GM18508 (cell line): ENCODE measurements around the gene STRA6.

Experiments
- ATAC-seq: cut with Tn5 transposase; IDR thresholded peaks from one replicate; pipeline ENCODE4 v1.9.1; 2021; ENCODE audit warnings: moderate number of reproducible peaks; ENCODE audit not compliant: insufficient read depth, unreplicated experiment

Gene STRA6

DNA sequence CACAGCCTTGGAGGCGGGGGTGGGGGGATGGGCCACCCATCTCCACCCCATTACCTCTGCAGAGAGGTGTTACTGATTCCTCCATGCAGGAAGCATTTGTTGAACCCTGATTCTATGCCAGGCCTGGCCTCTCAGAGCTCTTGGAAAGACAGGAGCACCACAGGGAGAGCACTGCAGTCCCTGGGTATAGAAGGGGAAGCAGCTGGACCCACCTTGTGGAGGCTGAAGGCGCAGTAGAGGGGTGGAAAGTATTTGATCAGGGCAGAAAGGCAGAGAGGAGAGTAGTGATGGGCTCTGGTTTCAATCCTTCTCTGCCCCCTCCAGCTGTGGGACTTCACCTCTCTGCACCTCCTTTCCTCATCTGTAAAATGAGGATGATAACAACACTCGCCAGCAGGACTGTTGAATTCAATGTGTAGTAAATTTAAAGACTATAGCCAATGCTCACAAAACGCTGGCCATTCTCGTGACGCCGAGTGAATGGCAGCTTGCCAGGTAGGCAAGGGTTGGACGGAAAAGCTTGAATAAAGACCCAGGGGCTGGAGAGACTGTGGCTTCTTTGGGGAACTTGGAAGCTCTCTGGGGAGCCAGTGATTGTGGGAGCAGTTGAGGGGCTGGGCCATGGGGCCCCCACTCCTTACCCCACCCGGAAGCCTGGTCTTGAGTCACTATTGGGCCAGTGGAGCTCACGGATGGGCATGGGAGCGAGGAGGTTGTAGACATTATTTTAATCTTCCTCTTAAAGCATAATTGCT is 25.6 kb upstream of the STRA6 start:
- ATAC-seq, result no peak

DNA sequence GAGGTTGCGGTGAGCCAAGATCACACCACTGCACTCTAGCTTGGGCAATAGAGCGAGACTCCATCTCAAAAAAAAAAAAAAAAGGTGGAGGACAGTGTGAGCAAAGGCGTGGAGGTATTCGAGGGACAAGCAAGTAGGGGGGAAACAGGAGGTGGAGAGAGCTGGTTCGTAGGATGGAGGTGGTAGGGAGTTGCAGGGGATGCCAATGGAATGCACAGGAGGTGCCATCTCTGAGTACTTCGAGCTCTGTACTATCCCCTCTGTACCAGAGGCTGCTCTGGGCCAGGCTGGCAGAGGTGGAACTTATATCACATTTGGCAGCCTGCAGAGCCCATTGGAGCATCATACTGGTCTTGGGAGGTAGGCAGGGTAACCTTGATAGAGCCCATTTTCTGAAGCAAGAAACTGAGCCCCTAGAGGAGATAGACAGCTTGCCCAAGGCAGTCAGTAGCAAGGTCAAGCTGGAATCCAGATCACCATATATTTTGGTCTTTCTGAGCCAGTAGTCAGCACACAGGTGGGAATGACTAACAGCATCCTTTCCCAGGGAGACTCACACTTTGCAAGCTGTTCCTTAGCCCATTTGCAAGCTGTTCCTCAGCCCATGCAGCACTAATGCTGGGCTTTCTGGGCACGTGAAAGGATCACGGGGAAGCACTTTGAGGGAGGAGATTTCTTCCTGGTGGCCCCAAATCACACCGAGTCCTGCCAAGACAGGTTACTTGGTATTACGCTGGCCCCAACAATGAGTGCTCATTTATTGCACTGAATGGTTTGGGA is 24.4 kb upstream of the STRA6 start:
- no peak for ATAC-seq

DNA sequence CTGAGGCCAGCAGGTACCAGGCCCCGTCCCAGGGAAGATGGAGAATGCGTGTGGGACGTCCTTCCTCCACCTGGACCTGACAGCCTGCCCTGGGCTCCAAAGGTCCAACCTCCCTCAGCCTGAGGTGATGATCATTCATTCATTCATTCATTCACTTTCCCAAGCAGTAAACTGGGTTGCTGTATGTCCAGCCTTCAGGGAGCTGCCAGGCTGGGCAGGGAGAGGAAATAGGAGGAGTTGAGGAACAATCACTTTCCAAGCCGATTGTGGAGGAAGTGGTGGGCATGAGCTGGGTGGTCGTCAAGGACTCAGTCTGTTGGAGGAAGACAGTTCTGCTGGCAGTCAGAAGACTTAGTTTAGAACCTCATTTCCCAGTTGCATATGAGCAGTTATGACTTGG is 23.3 kb upstream of the STRA6 start:
- ATAC-seq, result no peak

DNA sequence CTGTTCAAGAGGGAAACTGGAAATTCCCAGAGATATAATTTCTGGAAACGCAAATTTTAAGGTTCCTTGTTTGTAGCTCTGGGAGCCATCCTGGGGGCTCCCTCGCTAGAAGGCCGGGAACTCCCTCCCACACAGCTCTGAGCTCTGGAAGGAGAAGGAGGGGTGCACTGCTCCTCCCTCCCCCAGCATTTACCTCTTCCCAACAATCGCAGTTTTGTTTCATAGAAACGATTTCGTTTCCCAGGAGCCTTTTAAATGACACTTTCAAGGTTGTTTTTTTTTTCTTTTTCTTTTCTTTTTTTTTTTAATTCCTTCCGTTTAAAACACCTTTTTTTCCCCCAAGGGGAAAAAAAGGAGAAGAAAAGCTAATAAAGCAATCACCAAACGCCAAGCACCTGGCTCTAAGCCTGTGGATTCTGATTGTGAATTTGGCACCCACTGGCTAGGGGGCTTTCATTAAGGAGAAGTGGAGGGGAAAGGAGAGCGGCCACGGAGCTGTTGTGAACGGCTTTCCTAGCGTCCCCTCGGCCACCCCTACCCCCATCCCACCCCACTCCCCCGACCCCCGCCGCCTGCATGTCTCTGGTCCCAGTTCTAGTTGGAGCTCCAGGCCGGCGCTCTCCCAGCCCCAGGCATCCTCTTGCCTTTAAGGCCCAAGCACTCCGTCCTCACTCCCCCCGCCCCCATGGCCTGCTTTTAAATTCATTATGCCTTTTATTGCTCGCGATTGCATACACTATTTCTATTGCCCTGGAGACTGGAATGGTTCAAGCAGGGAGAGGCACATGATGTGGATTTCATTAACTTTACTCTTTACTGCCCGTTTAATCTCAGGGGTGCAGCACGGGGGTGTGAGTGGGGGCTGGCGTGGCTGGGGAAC is 19.9 kb upstream of the STRA6 start:
- ATAC-seq, result no peak

GRCh38 chr15:74221399-74222239 is 19.0 kb upstream of the STRA6 start:
- no peak for ATAC-seq

GRCh38 chr15:74220475-74221248 is 18.1 kb upstream of the STRA6 start:
- no peak for ATAC-seq

GRCh38 chr15:74217907-74218885 is 15.6 kb upstream of the STRA6 start:
- ATAC-seq, result no peak

DNA sequence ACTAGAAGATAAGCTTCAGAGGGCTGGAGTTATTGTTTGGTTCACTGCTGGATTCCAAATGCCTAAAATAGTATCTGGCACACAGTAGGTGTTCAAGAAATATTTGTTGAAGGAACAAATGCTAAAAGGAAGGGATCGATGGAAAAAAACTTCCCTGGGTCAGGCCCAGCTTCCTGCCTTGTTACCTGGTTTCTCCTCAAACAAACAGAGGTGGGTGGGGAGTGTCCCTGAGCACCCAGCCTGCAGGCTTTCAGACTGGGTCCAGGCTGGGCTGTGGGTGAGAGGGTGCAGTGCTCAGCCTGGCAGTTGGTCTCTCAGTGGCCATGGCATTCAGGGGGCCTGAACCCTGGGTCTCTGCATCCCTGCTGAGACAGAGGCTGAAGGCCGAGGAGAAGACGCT is 14.4 kb upstream of the STRA6 start:
- ATAC-seq, result no peak

GRCh38 chr15:74215958-74216357 is 13.4 kb upstream of the STRA6 start:
- ATAC-seq, result no peak

DNA sequence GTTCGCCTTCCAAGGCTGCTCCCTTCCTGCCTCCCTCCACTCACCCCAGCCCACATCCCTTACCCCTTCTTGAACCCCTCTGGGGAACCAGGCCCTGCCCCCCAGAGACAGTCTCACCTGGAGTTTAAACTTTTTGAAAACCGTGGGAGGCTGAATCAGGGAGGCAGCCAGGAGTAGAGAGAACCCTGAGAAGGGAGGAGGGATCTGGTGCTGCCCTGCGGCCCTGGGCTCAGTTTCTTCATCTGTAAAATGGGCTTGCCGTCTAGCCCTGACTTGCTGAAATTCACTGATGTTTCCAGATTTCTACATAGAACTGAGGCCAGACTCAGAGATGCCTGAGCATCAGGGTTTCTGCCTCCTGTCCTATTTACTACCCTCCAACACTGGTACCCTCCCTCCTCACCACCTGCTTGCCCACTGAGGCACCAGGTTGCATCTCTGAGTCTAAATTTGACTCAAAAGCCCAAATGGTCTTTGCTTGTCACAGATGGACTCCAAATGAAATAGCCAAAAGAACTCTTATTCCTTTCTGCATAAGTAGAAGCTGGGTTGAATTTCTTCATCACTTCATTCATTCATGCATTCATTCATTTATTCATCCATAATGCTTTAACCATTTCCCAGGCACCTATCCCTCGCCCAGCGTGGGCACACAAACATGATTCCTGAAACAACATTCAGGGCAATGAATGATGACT is 11.9 kb upstream of the STRA6 start:
- ATAC-seq, result no peak

GRCh38 chr15:74213858-74214284 is 11.3 kb upstream of the STRA6 start:
- no peak for ATAC-seq

- ATAC-seq, result no peak
Observed at GRCh38 chr15:74212494-74212893, 9.9 kb upstream of the STRA6 start.

GRCh38 chr15:74211656-74212055 is 9.1 kb upstream of the STRA6 start:
- no peak for ATAC-seq

- no peak for ATAC-seq
Observed at GRCh38 chr15:74210729-74211128, 8.1 kb upstream of the STRA6 start.

- no peak for ATAC-seq
Observed at GRCh38 chr15:74209997-74210671, 7.5 kb upstream of the STRA6 start.

GRCh38 chr15:74209560-74209958 is 7.0 kb upstream of the STRA6 start:
- no peak for ATAC-seq
